ENCODE measurements around the gene CCDC148.

GRCh38 chr2:158504088-158504487, 47.5 kb upstream of the CCDC148 start:
- no peak for TF ChIP-seq SUZ12 (IDR thresholded peaks at IDR 0.05; ENCODE audit: extremely low read depth, insufficient read depth, insufficient read length)
- no peak for TF ChIP-seq ZNF274 (IDR thresholded peaks at IDR 0.05; ENCODE audit: low read depth, low read length)
- TF ChIP-seq YY1 (IDR thresholded peaks at IDR 0.05; ENCODE audit: insufficient read depth, insufficient read length) = no peak
